SK-N-SH (cell line): ENCODE measurements around the gene LCN6. TPM values are rescaled to one million over a fixed set of nuclear protein-coding genes. Genes with fewer than 3 reads are reported as not detected.
A peak's percentile ranks its signal among the peaks of the same experiment; 100 is the strongest.

Experiments
- CTCF ChIA-PET: fragments of 300-600, 350-600 bp; formaldehyde crosslinking; extraction: SDS; loops from one replicate; lab custom pipeline; 2021; lab: Yijun Ruan, JAX
- POLR2A ChIA-PET: fragments of 350-600 bp; sonication (Branson Sonifier 250); formaldehyde crosslinking; extraction: SDS; loops from one replicate; lab custom pipeline; 2020; ENCODE audit warnings: antibody characterized with exemption, inconsistent platforms; lab: Yijun Ruan, JAX
- DNase-seq: peaks from one replicate; pipeline ENCODE4 v3.0.0; 2012
- H2AFZ ChIP-seq: fragments of 200-600 bp; sonication (generic); 2 replicates; pipeline ENCODE4 v1.8.1; 2016; ENCODE audit warnings: antibody characterized with exemption, mild to moderate bottlenecking, low read depth
- H3F3A ChIP-seq: fragments of 200-600 bp; sonication (generic); replicated peaks from 2 replicates; pipeline ENCODE3; 2016; ENCODE audit warnings: antibody characterized with exemption, mild to moderate bottlenecking; ENCODE audit not compliant: insufficient read depth
- H3K27ac ChIP-seq, 2 experiments: fragments of 200-500 bp in 1 of 2; fragments of 200-600 bp in 1 of 2; sonication (Bioruptor generic) in 1 of 2; sonication (generic), shearing (Covaris generic) in 1 of 2; 2 replicates each; pipeline versions ENCODE4 v1.5.1 to v1.6.1; 2014 to 2016; ENCODE audit warnings: low read depth in 2 of 2, inconsistent platforms in 1 of 2, low read length in 1 of 2, mild to moderate bottlenecking in 1 of 2, mixed read lengths in 1 of 2
- H3K27me3 ChIP-seq: fragments of 200-600 bp; sonication (generic), shearing (Covaris generic); 2 replicates; pipeline ENCODE4 v1.6.1; 2016; ENCODE audit warnings: mixed run types; ENCODE audit not compliant: insufficient read depth
- H3K36me3 ChIP-seq, 2 experiments: fragments of 200-500 bp in 1 of 2; fragments of 200-600 bp in 1 of 2; sonication (Bioruptor generic) in 1 of 2; sonication (generic) in 1 of 2; replicated peaks in 1 of 2; 2 replicates each; pipeline versions ENCODE3 to v1.5.1; 2014 to 2016; ENCODE audit warnings: low read length in 1 of 2, mild to moderate bottlenecking in 1 of 2; ENCODE audit not compliant: insufficient read depth in 2 of 2, control insufficient read depth in 1 of 2
- H3K4me1 ChIP-seq, 2 experiments: fragments of 200-500 bp in 1 of 2; fragments of 200-600 bp in 1 of 2; sonication (Bioruptor generic) in 1 of 2; sonication (generic), shearing (Covaris generic) in 1 of 2; 2 replicates each; pipeline versions ENCODE4 v1.5.1 to v1.6.1; 2014 to 2016; ENCODE audit warnings: low read depth in 1 of 2, low read length in 1 of 2, mixed run types in 1 of 2; ENCODE audit not compliant: insufficient read depth in 2 of 2, control insufficient read depth in 1 of 2
- H3K4me2 ChIP-seq: fragments of 200-600 bp; sonication (generic), shearing (Covaris generic); 2 replicates; pipeline ENCODE4 v1.6.1; 2017; ENCODE audit warnings: mixed run types
- H3K4me3 ChIP-seq, 2 experiments: fragments of 200-500 bp in 1 of 2; fragments of 200-600 bp in 1 of 2; sonication (Bioruptor generic) in 1 of 2; sonication (generic), shearing (Covaris generic) in 1 of 2; 2 replicates each; pipeline versions ENCODE4 v1.5.1 to v1.8.1; 2014 to 2016; ENCODE audit warnings: low read depth in 2 of 2, inconsistent platforms in 1 of 2, low read length in 1 of 2, mild to moderate bottlenecking in 1 of 2, mixed read lengths in 1 of 2, moderate library complexity in 1 of 2
- H3K79me2 ChIP-seq: fragments of 200-600 bp; sonication (generic); 2 replicates; pipeline ENCODE4 v1.8.1; 2017; ENCODE audit warnings: mild to moderate bottlenecking; ENCODE audit not compliant: insufficient read depth
- H3K9ac ChIP-seq: fragments of 200-600 bp; sonication (generic); 2 replicates; pipeline ENCODE4 v1.6.1; 2017; ENCODE audit warnings: mixed run types
- H3K9me2 ChIP-seq: fragments of 200-600 bp; sonication (generic); 2 replicates; pipeline ENCODE4 v1.6.1; 2017; ENCODE audit warnings: mixed run types
- H3K9me3 ChIP-seq: fragments of 200-600 bp; sonication (generic); 2 replicates; pipeline ENCODE4 v1.6.1; 2017; ENCODE audit warnings: mixed run types, mild to moderate bottlenecking, moderate library complexity
- H4K20me1 ChIP-seq: fragments of 200-600 bp; sonication (generic); 2 replicates; pipeline ENCODE4 v1.6.1; 2017; ENCODE audit warnings: mild to moderate bottlenecking, mixed run types; ENCODE audit not compliant: insufficient read depth
- CHD2 ChIP-seq: fragments of 150-350 bp; IDR thresholded peaks from 2 replicates; pipeline ENCODE4 v1.6.1; 2018; ENCODE audit warnings: low read length; ENCODE audit not compliant: partially characterized antibody
- ELF1 ChIP-seq: IDR thresholded peaks from 2 replicates; pipeline ENCODE4 v1.4.0; 2012
- EZH2phosphoT487 ChIP-seq: fragments of 200-600 bp; sonication (generic); IDR thresholded peaks from 2 replicates; pipeline ENCODE4 v1.6.1; 2017; ENCODE audit warnings: low read depth, mixed run types, mild to moderate bottlenecking, antibody characterized with exemption, moderate library complexity, borderline replicate concordance
- GABPA ChIP-seq: IDR thresholded peaks from 2 replicates; pipeline ENCODE4 v1.4.0; 2012; ENCODE audit warnings: low read depth, mild to moderate bottlenecking
- GATA2 ChIP-seq: sonication (generic); formaldehyde crosslinking; IDR thresholded peaks from 2 replicates; pipeline ENCODE4 v1.5.0; 2020; ENCODE audit warnings: mild to moderate bottlenecking, missing genetic modification reagents
- MEF2A ChIP-seq: IDR thresholded peaks from 2 replicates; pipeline ENCODE4 v1.4.0; 2012; ENCODE audit warnings: low read depth, borderline replicate concordance
- MXI1 ChIP-seq: IDR thresholded peaks from 2 replicates; pipeline ENCODE4 v1.6.1; 2012; ENCODE audit warnings: mild to moderate bottlenecking, low read depth, low read length, improper control_type of control experiment
- NFIC ChIP-seq: IDR thresholded peaks from 2 replicates; pipeline ENCODE4 v1.4.0; 2012; ENCODE audit warnings: borderline replicate concordance
- NRF1 ChIP-seq: IDR thresholded peaks from 2 replicates; pipeline ENCODE4 v1.6.1; 2012; ENCODE audit warnings: low read depth, mild to moderate bottlenecking, low read length
- POLR2AphosphoS5 ChIP-seq: IDR thresholded peaks from 2 replicates; pipeline ENCODE4 v1.6.1; 2012; ENCODE audit warnings: low read depth, low read length
- RXRA ChIP-seq: IDR thresholded peaks from 2 replicates; pipeline ENCODE4 v1.4.0; 2012; ENCODE audit warnings: low read depth, mild to moderate bottlenecking, borderline replicate concordance
- WGBS: methylation state at CpG from one replicate; pipeline ENCODE4 v1.1.6; 2017; ENCODE audit warnings: low lambda C conversion rate; 5-methylcytosine and 5-hydroxymethylcytosine counted together
- polyA plus RNA-seq, 3 experiments: library from polyadenylated mRNA; depleted of rRNA; stranded (reverse); fragments of >200 nt; gene quantifications; 2 replicates each; pipeline ENCODE4 v1.2.3, GENCODE V29; 2012
- TF ChIP-seq, protein P1 (sequence below): IDR thresholded peaks from 2 replicates; pipeline ENCODE4 v1.6.1; 2012; ENCODE audit warnings: mild to moderate bottlenecking, low read depth, low read length, moderate library complexity
- TF ChIP-seq, protein P2 (sequence below): fragments of 150-350 bp; IDR thresholded peaks from 2 replicates; pipeline ENCODE4 v1.6.1; 2017; ENCODE audit warnings: antibody characterized with exemption, low read length, low read depth, borderline replicate concordance
- TF ChIP-seq, protein P3 (sequence below): IDR thresholded peaks from 2 replicates; pipeline ENCODE4 v1.4.0; 2012; ENCODE audit warnings: low read depth, borderline replicate concordance

The LCN6 gene
- polyA plus RNA-seq, 1 of the 3 experiments (the other 2 are of a cell fraction) = not detected

DNA sequence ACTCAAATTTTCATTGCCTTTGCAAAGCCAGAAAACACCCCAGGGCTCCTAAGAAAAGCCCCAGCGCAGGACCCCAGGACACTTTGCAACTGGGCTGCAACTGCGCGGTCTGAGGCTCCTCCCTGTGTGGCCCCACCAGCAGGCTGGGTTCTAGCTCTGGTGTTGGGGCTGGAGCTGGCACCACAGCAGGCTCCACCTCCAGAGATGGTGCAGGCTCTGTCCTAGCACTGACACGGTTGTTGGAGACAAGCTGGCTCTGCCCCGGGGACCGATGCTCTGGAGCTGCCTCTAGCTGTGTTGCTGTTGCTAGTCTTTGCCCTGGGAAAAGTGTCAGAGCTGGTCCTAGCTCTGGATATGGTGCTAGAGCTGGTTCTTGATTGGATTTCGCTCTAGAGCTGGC, 19.2 kb downstream of the LCN6 start (continued):
- TF ChIP-seq, protein P1, sequence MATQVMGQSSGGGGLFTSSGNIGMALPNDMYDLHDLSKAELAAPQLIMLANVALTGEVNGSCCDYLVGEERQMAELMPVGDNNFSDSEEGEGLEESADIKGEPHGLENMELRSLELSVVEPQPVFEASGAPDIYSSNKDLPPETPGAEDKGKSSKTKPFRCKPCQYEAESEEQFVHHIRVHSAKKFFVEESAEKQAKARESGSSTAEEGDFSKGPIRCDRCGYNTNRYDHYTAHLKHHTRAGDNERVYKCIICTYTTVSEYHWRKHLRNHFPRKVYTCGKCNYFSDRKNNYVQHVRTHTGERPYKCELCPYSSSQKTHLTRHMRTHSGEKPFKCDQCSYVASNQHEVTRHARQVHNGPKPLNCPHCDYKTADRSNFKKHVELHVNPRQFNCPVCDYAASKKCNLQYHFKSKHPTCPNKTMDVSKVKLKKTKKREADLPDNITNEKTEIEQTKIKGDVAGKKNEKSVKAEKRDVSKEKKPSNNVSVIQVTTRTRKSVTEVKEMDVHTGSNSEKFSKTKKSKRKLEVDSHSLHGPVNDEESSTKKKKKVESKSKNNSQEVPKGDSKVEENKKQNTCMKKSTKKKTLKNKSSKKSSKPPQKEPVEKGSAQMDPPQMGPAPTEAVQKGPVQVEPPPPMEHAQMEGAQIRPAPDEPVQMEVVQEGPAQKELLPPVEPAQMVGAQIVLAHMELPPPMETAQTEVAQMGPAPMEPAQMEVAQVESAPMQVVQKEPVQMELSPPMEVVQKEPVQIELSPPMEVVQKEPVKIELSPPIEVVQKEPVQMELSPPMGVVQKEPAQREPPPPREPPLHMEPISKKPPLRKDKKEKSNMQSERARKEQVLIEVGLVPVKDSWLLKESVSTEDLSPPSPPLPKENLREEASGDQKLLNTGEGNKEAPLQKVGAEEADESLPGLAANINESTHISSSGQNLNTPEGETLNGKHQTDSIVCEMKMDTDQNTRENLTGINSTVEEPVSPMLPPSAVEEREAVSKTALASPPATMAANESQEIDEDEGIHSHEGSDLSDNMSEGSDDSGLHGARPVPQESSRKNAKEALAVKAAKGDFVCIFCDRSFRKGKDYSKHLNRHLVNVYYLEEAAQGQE = no peak
- TF ChIP-seq MEF2A = no peak
- TF ChIP-seq, protein P2, sequence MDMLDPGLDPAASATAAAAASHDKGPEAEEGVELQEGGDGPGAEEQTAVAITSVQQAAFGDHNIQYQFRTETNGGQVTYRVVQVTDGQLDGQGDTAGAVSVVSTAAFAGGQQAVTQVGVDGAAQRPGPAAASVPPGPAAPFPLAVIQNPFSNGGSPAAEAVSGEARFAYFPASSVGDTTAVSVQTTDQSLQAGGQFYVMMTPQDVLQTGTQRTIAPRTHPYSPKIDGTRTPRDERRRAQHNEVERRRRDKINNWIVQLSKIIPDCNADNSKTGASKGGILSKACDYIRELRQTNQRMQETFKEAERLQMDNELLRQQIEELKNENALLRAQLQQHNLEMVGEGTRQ = no peak
- no peak for TF ChIP-seq CHD2

DNA sequence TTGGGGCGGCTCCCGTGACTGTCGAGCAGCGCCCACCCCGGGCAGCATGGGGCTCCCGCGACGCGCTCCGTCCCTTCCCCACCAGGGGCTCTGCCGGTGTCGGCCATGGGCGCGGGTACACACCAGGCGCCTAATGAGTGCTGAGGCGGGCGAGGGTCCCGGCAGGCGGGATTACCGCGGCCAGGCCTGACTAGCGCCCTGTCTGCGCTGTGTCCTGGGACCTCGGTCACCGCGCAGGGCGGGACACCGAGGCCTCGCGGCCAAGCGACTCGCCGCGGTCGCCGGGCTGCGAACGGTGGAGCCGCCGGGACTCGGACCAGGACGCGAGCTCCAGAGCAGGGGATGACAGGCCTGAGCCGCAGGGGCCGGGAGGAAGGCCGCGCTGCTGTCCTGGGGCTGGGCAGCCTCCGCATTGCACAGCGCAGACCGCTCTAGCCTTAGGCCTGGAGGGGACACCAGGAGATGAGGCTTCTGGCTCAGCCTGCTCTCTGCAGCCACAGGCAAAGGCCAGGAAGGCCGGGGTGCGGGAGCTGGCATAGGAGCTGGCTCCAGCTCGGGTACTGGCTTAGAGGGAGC, 19.7 kb downstream of the LCN6 start:
- Histone ChIP-seq H3K9me2 (no peaks in the 10 kb centered on the region), H3K4me1 (peaks cover 12 to 28% of the 10 kb centered on the region in 2 experiments; a peak in 2 of 4 replicates), H3K79me2 (peaks cover 65% of the 10 kb centered on the region), H3K27ac (no peak overlapping the region; a peak in 1 of 4 replicates), H3F3A (peaks cover 23% of the 10 kb centered on the region), H2AFZ (peak overlapping the region; percentile 84), H3K27me3 (no peaks in the 10 kb centered on the region), H3K9ac (peak overlapping the region; percentile 95), H3K4me2 (peak overlapping the region; percentile 84), H3K9me3 (no peaks in the 10 kb centered on the region), H3K36me3 (peaks cover 21 to 25% of the 10 kb centered on the region in 2 experiments), H4K20me1 (peaks cover 41% of the 10 kb centered on the region), H3K4me3 (peak overlapping the region; percentile 83 to 85)
- POLR2A ChIA-PET = interaction anchor here (0.5 to 5.2 kb wide), 19 partner anchors 7 to 436 kb away, joined by 3 to 51 read pairs (median 3); partner anchors contain the start of gene LCN8
- peak; percentile 77 for DNase-seq
- CTCF ChIA-PET = interaction anchor here (0.5 to 6.8 kb wide), 23 partner anchors 8 to 318 kb away, joined by 3 to 99 read pairs (median 5); partner anchors contain the start of genes DIPK1B, LCN10, LCN8 and NPDC1
- TF ChIP-seq POLR2AphosphoS5 = no peak
- TF ChIP-seq MXI1 = no peak
- TF ChIP-seq GABPA = no peak
- TF ChIP-seq EZH2phosphoT487 = no peak
- TF ChIP-seq NFIC = no peak
- no peak for TF ChIP-seq ELF1
- no peak for TF ChIP-seq NRF1
- no peak for TF ChIP-seq CHD2
- TF ChIP-seq, protein P3, sequence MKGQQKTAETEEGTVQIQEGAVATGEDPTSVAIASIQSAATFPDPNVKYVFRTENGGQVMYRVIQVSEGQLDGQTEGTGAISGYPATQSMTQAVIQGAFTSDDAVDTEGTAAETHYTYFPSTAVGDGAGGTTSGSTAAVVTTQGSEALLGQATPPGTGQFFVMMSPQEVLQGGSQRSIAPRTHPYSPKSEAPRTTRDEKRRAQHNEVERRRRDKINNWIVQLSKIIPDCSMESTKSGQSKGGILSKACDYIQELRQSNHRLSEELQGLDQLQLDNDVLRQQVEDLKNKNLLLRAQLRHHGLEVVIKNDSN = no peak
- no peak for TF ChIP-seq RXRA
- no peak for TF ChIP-seq GATA2 (CRISPR knock-in tag)
- WGBS = 51% methylated on average over 3 of the region's 53 CpGs
